ENCODE results near the gene TAF3. TPM values are rescaled to one million over a fixed set of nuclear protein-coding genes. Genes with fewer than 3 reads are reported as not detected.

TAF3 gene
- polyA plus RNA-seq, 1 of the 3 experiments (the other 2 are of a cell fraction): 2.4 TPM

GRCh38 chr10:8032558-8032957, 214.3 kb downstream of the TAF3 start:
- Histone ChIP-seq H3K27me3 (ENCODE audit: insufficient read depth) (no peaks in the 10 kb centered on the region), H3K79me2 (ENCODE audit: insufficient read depth) (no peaks in the 10 kb centered on the region), H3K4me2 (no peak overlapping the region), H3K9me3 (no peaks in the 10 kb centered on the region), H3F3A (replicated peaks; ENCODE audit: insufficient read depth) (no peaks in the 10 kb centered on the region), H3K36me3 (replicated peaks in 1 of 2; ENCODE audit: control insufficient read depth in 1 of 2, insufficient read depth in 2 of 2, low read length in 1 of 2) (no peaks in the 10 kb centered on the region), H3K4me3 (ENCODE audit: low read depth in 2 of 2, low read length in 1 of 2) (no peak overlapping the region), H3K4me1 (ENCODE audit: control insufficient read depth in 1 of 2, insufficient read depth in 2 of 2, low read depth in 1 of 2, low read length in 1 of 2) (no peaks in the 10 kb centered on the region), H4K20me1 (ENCODE audit: insufficient read depth) (no peaks in the 10 kb centered on the region), H3K27ac (ENCODE audit: low read depth in 2 of 2, low read length in 1 of 2) (no peak overlapping the region), H3K9ac (no peak overlapping the region), H2AFZ (ENCODE audit: low read depth) (no peak overlapping the region), H3K9me2 (no peaks in the 10 kb centered on the region)
- ChIA-PET CTCF (interaction anchor here (1.7 kb wide), 1 partner anchor 13 kb away, joined by 4 read pairs; no protein-coding TSS in a partner anchor), POLR2A (no interaction called here)
- 85% methylated on average over 7 of the region's 7 CpGs for WGBS (ENCODE audit: low lambda C conversion rate)
- TF ChIP-seq GABPA (IDR thresholded peaks at IDR 0.05; ENCODE audit: low read depth) (no peak), RCOR1 (IDR thresholded peaks at IDR 0.05; ENCODE audit: low read length) (no peak), TEAD4 (IDR thresholded peaks at IDR 0.05; ENCODE audit: borderline replicate concordance, insufficient read depth) (no peak), JUND (IDR thresholded peaks at IDR 0.05) (no peak), FOSL2 (IDR thresholded peaks at IDR 0.05; ENCODE audit: borderline replicate concordance, low read depth) (no peak), USF1 (IDR thresholded peaks at IDR 0.05; ENCODE audit: borderline replicate concordance, low read depth) (no peak), MXI1 (IDR thresholded peaks at IDR 0.05; ENCODE audit: low read depth, low read length) (no peak), TCF12 (IDR thresholded peaks at IDR 0.05) (no peak), SIN3A (IDR thresholded peaks at IDR 0.05; ENCODE audit: borderline replicate concordance, low read depth, low read length) (no peak), REST (IDR thresholded peaks at IDR 0.05; ENCODE audit: low read depth, low read length) (no peak), USF2 (IDR thresholded peaks at IDR 0.05; ENCODE audit: borderline replicate concordance, low read depth, low read length) (no peak), FOXM1 (IDR thresholded peaks at IDR 0.05; ENCODE audit: low read depth) (no peak), EP300 (IDR thresholded peaks at IDR 0.05; ENCODE audit: borderline replicate concordance in 1 of 2, low read depth in 1 of 2, low read length in 1 of 2) (no peak), EZH2phosphoT487 (IDR thresholded peaks at IDR 0.05; ENCODE audit: borderline replicate concordance, low read depth) (no peak), SMC3 (IDR thresholded peaks at IDR 0.05; ENCODE audit: low read depth, low read length) (no peak), ZBTB33 (IDR thresholded peaks at IDR 0.05; ENCODE audit: borderline replicate concordance, low read depth) (no peak), GATA2 (CRISPR knock-in tag; IDR thresholded peaks at IDR 0.05) (no peak), TAF1 (IDR thresholded peaks at IDR 0.05; ENCODE audit: borderline replicate concordance, low read depth, low read length) (no peak), MAX (IDR thresholded peaks at IDR 0.05; ENCODE audit: low read depth) (no peak), ELF1 (IDR thresholded peaks at IDR 0.05) (no peak)
- DNase-seq: no peak
